HepG2 (cell line): ENCODE data around the gene ENTPD2. TPM values are rescaled to one million over a fixed set of nuclear protein-coding genes. Genes with fewer than 3 reads are reported as not detected.
A peak's percentile ranks its signal among the peaks of the same experiment; 100 is the strongest.

ENCODE experiments used
- ARID2 ChIP-seq: sonication (generic); formaldehyde crosslinking; IDR thresholded peaks from 2 replicates; pipeline ENCODE4 v1.8.1; 2022; ENCODE audit warnings: mild to moderate bottlenecking, missing genetic modification reagents, borderline replicate concordance
- CSRNP1 ChIP-seq: sonication (generic); formaldehyde crosslinking; IDR thresholded peaks from 2 replicates; pipeline ENCODE4 v1.8.1; 2023; ENCODE audit warnings: mild to moderate bottlenecking, missing genetic modification reagents
- HNF1B ChIP-seq: sonication (generic); formaldehyde crosslinking; IDR thresholded peaks from 2 replicates; pipeline ENCODE4 v1.5.1; 2020; ENCODE audit warnings: mild to moderate bottlenecking, moderate library complexity, missing genetic modification reagents
- ISX ChIP-seq: sonication (generic); formaldehyde crosslinking; conservative IDR thresholded peaks from 2 replicates; pipeline ENCODE4 v1.5.0; 2020; ENCODE audit warnings: missing genetic modification reagents
- KAT2B ChIP-seq: fragments of 150-350 bp; IDR thresholded peaks from 2 replicates; pipeline ENCODE4 v1.6.1; 2014; ENCODE audit warnings: low read depth, low read length, borderline replicate concordance
- KLF13 ChIP-seq: sonication (generic); formaldehyde crosslinking; IDR thresholded peaks from 2 replicates; pipeline ENCODE4 v1.4.0; 2020; ENCODE audit warnings: mild to moderate bottlenecking, missing genetic modification reagents
- MAX ChIP-seq: IDR thresholded peaks from 2 replicates; pipeline ENCODE4 v1.6.1; 2012; ENCODE audit warnings: inconsistent platforms
- MIER3 ChIP-seq: IDR thresholded peaks from 2 replicates; pipeline ENCODE4 v1.6.1; 2016; ENCODE audit warnings: missing compliant biosample characterization, borderline replicate concordance
- POGZ ChIP-seq: sonication (generic); formaldehyde crosslinking; IDR thresholded peaks from 2 replicates; pipeline ENCODE4 v1.4.0; 2020; ENCODE audit warnings: mild to moderate bottlenecking, missing genetic modification reagents
- TCF12 ChIP-seq, 2 experiments: fragments of 450-650 bp in 1 of 2; sonication (generic) in 1 of 2; formaldehyde crosslinking in 1 of 2; IDR thresholded peaks; 2 replicates each; pipeline versions ENCODE4 v1.6.1 to v1.8.0; 2017 to 2022; ENCODE audit warnings: antibody characterized with exemption in 1 of 2, mild to moderate bottlenecking in 1 of 2, missing genetic modification reagents in 1 of 2, moderate library complexity in 1 of 2
- ZMYM2 ChIP-seq: sonication (generic); formaldehyde crosslinking; IDR thresholded peaks from 2 replicates; pipeline ENCODE4 v1.8.0; 2022; ENCODE audit warnings: mild to moderate bottlenecking, missing genetic modification reagents
- ZNF12 ChIP-seq: sonication (generic); formaldehyde crosslinking; IDR thresholded peaks from 2 replicates; pipeline ENCODE4 v1.5.0; 2020; ENCODE audit warnings: missing genetic modification reagents
- ZNF451 ChIP-seq: sonication (generic); formaldehyde crosslinking; IDR thresholded peaks from 2 replicates; pipeline ENCODE4 v1.5.0; 2020; ENCODE audit warnings: mild to moderate bottlenecking, missing genetic modification reagents
- ZNF513 ChIP-seq: sonication (generic); formaldehyde crosslinking; conservative IDR thresholded peaks from 2 replicates; pipeline ENCODE4 v1.5.0; 2020; ENCODE audit warnings: missing genetic modification reagents
- ZNF710 ChIP-seq: sonication (generic); formaldehyde crosslinking; IDR thresholded peaks from 2 replicates; pipeline ENCODE4 v1.5.0; 2020; ENCODE audit warnings: mild to moderate bottlenecking, missing genetic modification reagents, borderline replicate concordance
- ZXDC ChIP-seq: sonication (generic); formaldehyde crosslinking; IDR thresholded peaks from 2 replicates; pipeline ENCODE4 v1.5.0; 2020; ENCODE audit warnings: mild to moderate bottlenecking, missing genetic modification reagents
- polyA plus RNA-seq, 8 experiments: library from polyadenylated mRNA; depleted of rRNA in 3 of 8; stranded (reverse) in 7 of 8; unstranded in 1 of 8; fragments of >200 nt; fragmentation: Illumina TruSeq in 4 of 8; extraction: Trizol in 4 of 8; gene quantifications; 2 replicates each; pipeline versions ENCODE4 v1.2.1 to v1.2.3, GENCODE V29; 2011 to 2016; ENCODE audit warnings: low read depth in 4 of 8, missing spikeins in 1 of 8, mixed read lengths in 1 of 8; ENCODE audit not compliant: insufficient read depth in 1 of 8
- total RNA-seq, 5 experiments: library from RNA; depleted of rRNA; stranded (reverse); fragments of >200 nt; fragmentation: Illumina TruSeq; extraction: Trizol; gene quantifications; 2 replicates each; pipeline ENCODE4 v1.2.3, GENCODE V29; 2016; ENCODE audit warnings: low read depth in 1 of 5

The ENTPD2 gene
- total and polyA plus RNA-seq, 2 of the 13 experiments (the other 11 are each of a cell fraction or from before 2014, with no cell fraction given) = 0.95 to 3.2 TPM

- TF ChIP-seq TCF12 (IDR thresholded peaks at IDR 0.05) (no peak), TCF12 (CRISPR knock-in tag; IDR thresholded peaks at IDR 0.05) (peak; percentile 85; the same call in 1 of the 2 replicates), MIER3 (CRISPR knock-in tag) (no peak), ARID2 (CRISPR knock-in tag) (0 out of 2 replicates have a peak, but pooled peaks have one; percentile 14), ZNF513 (no peak), ZXDC (CRISPR knock-in tag) (peak; percentile 70; the same call in 1 of the 2 replicates), MAX (no peak; the same call in 1 of the 2 replicates), ISX (CRISPR knock-in tag) (no peak), ZNF12 (CRISPR knock-in tag) (no peak), ZNF710 (CRISPR knock-in tag) (0 out of 2 replicates have a peak, but pooled peaks have one; percentile 20), KLF13 (0 out of 2 replicates have a peak, but pooled peaks have one; percentile 26), CSRNP1 (CRISPR knock-in tag) (0 out of 2 replicates have a peak, but pooled peaks have one; percentile 60), ZMYM2 (CRISPR knock-in tag) (peak; percentile 47; the same call in 1 of the 2 replicates), ZNF451 (CRISPR knock-in tag) (peak; percentile 4; the same call in 1 of the 2 replicates), HNF1B (CRISPR knock-in tag) (peak; percentile 23; the same call in 1 of the 2 replicates), KAT2B (no peak), POGZ (peak; percentile 16; the same call in 1 of the 2 replicates)
Measured at GRCh38 chr9:137085920-137086530, 32.2 kb upstream of the ENTPD2 start (continued).
